ENCODE measurements around the gene RAB11FIP4. TPM values are rescaled to one million over a fixed set of nuclear protein-coding genes. Genes with fewer than 3 reads are reported as not detected.
A peak's percentile ranks its signal among the peaks of the same experiment; 100 is the strongest.

RAB11FIP4 gene
- total RNA-seq, 4 donors from 2014 or later: 0.47 to 14.1 (median 1.9) TPM

DNA sequence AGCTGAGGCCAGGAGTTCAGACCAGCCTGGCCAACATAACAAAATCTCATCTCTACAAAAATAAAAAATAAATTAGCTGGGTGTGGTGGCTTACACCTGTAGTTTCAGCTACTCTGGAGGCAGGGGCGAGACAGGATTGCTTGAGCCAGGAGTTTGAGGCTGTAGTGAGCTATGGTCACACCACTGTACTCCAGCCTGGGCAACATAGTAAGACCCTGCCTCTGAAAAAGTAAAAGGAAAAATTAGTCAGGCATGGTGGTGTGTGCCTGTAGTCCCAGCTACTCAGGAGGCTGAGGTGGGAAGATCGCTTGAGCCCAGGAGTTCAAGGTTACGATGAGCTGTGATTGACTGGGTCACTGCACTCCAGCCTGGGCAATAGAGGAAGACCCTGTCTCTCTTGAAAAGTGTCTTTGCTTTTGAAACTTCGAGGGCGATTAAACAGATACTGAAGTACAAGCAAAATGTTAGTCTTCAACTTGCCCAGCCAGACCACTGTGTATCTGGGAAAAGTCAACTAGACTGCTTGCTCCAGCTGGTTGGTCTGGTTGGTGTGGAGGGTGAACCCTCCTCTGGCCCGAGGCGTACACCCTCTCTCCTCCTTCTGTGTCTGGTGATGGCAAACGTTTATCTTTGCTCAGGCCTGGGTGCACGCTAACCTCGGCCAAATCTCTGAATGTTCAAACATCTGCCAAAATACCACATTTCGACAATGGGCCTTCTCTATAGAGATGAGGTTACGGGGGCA is 174.9 kb downstream of the RAB11FIP4 start:
- no peaks in the 10 kb centered on the region for H3K9me3 ChIP-seq
- peak overlapping the region in 3 of 4 donors; percentile 34 to 87 (median 49) for H3K27ac ChIP-seq
- H3K36me3 ChIP-seq: no peaks in the 10 kb centered on the region
- peaks cover 0 to 99% (median 55%) of the 10 kb centered on the region in 3 donors for H3K4me1 ChIP-seq
- no peak overlapping the region for H3K4me3 ChIP-seq
- ATAC-seq: no peak
- H3K27me3 ChIP-seq: no peaks in the 10 kb centered on the region
- 75 to 76% methylated on average over 7 to 12 of the region's 12 CpGs for WGBS, 2 donors (ENCODE audit: low coverage in 1 of 2)
- no peak for TF ChIP-seq POLR2A (IDR thresholded peaks at IDR 0.05)
- TF ChIP-seq EP300 (IDR thresholded peaks at IDR 0.05): no peak
- no peak for TF ChIP-seq POLR2AphosphoS5 (IDR thresholded peaks at IDR 0.05)
- TF ChIP-seq, protein P1, sequence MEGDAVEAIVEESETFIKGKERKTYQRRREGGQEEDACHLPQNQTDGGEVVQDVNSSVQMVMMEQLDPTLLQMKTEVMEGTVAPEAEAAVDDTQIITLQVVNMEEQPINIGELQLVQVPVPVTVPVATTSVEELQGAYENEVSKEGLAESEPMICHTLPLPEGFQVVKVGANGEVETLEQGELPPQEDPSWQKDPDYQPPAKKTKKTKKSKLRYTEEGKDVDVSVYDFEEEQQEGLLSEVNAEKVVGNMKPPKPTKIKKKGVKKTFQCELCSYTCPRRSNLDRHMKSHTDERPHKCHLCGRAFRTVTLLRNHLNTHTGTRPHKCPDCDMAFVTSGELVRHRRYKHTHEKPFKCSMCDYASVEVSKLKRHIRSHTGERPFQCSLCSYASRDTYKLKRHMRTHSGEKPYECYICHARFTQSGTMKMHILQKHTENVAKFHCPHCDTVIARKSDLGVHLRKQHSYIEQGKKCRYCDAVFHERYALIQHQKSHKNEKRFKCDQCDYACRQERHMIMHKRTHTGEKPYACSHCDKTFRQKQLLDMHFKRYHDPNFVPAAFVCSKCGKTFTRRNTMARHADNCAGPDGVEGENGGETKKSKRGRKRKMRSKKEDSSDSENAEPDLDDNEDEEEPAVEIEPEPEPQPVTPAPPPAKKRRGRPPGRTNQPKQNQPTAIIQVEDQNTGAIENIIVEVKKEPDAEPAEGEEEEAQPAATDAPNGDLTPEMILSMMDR (IDR thresholded peaks at IDR 0.05): no peak

DNA sequence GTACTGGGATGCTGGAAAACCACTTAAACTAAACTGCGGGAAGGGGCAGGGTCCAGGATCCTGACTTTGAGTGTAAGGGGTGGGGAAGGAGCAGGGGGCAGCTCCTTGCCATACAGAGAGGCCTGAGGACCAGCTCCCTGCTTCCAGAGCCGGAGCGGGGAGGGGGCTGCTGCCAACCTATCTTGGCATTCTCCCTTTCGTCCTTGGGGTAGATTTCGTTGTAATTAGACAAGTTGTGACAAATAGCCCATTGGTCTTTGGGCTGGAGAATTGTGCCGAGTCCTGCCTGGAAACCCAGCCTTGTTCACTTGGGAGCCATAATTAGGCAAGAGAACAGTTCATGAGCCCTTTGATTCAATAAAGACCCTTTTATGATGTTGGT is 175.5 kb downstream of the RAB11FIP4 start:
- Histone ChIP-seq H3K4me1 (peaks cover 0 to 99% (median 61%) of the 10 kb centered on the region in 3 donors), H3K27ac (peak overlapping the region in 3 of 4 donors; percentile 34 to 87 (median 49))
- TF ChIP-seq, protein P1 (IDR thresholded peaks at IDR 0.05): no peak
- TF ChIP-seq POLR2AphosphoS5 (IDR thresholded peaks at IDR 0.05) (no peak), EP300 (IDR thresholded peaks at IDR 0.05) (no peak), POLR2A (IDR thresholded peaks at IDR 0.05) (no peak)

DNA sequence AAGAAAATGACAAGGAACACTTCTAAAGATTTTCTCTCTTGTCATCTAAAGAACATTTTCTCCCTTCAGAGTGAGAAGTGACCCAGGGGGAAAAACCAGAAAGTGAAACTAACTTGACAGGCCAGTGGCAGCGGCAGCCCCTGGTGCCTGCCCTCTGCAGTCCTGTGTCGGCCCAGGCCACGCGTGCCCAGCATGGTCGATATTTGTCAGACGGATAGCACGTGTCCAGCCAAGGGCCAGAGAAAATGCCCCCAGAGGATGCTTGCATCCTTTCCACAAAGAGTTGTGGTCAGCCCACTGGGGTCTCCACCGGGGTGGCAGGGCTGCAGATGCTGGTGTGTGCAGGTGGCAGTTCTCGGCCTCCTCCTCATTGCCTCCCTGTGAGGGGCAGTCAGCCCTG is 176.6 kb downstream of the RAB11FIP4 start:
- H3K4me3 ChIP-seq: no peak overlapping the region

More for the DNA sequence above, 175.5 kb downstream of the RAB11FIP4 start:
- H3K4me3 ChIP-seq: no peak overlapping the region
- H3K27me3 ChIP-seq: no peaks in the 10 kb centered on the region
- no peak for ATAC-seq
- no peaks in the 10 kb centered on the region for H3K9me3 ChIP-seq
- H3K36me3 ChIP-seq: no peaks in the 10 kb centered on the region
- 79% methylated on average over 6 of the region's 6 CpGs; no CpG with 5 or more reads in 1 of the 2 donors for WGBS, 2 donors (ENCODE audit: low coverage in 1 of 2)

DNA sequence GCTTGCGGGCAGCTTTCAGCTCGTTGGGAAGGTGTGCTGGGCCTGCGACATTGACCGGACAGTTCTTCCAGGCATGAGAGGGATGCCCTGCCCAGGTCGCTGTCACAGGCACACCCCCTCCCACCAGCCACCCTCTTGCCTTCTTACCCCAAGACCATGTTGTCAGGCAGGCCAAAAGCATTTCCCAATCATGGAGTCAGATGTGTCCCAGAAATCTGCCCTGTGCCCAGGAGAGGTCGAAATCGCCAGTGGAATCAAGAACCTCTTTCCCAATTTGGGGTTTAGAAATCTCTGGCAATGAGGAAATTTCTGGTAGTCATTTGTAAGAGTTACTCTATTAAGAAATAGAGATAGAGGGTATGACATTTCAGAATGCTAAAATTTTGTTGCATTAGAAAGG is 177.1 kb downstream of the RAB11FIP4 start:
- Histone ChIP-seq H3K9me3 (no peaks in the 10 kb centered on the region), H3K27ac (peak overlapping the region in 3 of 4 donors; percentile 83 to 88 (median 87)), H3K27me3 (no peaks in the 10 kb centered on the region), H3K4me1 (peaks cover 0 to 100% (median 64%) of the 10 kb centered on the region in 3 donors), H3K4me3 (no peak overlapping the region), H3K36me3 (no peaks in the 10 kb centered on the region)
- ATAC-seq: peak; percentile 32
- 75 to 77% methylated on average over 2 of the region's 7 CpGs for WGBS, 2 donors (ENCODE audit: low coverage in 1 of 2)
- TF ChIP-seq POLR2A (IDR thresholded peaks at IDR 0.05): no peak
- peak; percentile 68 for TF ChIP-seq POLR2AphosphoS5 (IDR thresholded peaks at IDR 0.05)

More for the DNA sequence above, 176.6 kb downstream of the RAB11FIP4 start:
- no peak for ATAC-seq
- Histone ChIP-seq H3K9me3 (no peaks in the 10 kb centered on the region), H3K36me3 (no peaks in the 10 kb centered on the region), H3K4me1 (peaks cover 0 to 99% (median 64%) of the 10 kb centered on the region in 3 donors), H3K27me3 (no peaks in the 10 kb centered on the region), H3K27ac (peak overlapping the region in 3 of 4 donors; percentile 83 to 88 (median 87))
- TF ChIP-seq, protein P1 (IDR thresholded peaks at IDR 0.05): no peak
- TF ChIP-seq EP300 (IDR thresholded peaks at IDR 0.05) (no peak), POLR2A (IDR thresholded peaks at IDR 0.05) (no peak), POLR2AphosphoS5 (IDR thresholded peaks at IDR 0.05) (no peak)
- no CpG with 5 or more reads among the region's 9 CpGs for WGBS, 2 donors (ENCODE audit: low coverage in 1 of 2)

DNA sequence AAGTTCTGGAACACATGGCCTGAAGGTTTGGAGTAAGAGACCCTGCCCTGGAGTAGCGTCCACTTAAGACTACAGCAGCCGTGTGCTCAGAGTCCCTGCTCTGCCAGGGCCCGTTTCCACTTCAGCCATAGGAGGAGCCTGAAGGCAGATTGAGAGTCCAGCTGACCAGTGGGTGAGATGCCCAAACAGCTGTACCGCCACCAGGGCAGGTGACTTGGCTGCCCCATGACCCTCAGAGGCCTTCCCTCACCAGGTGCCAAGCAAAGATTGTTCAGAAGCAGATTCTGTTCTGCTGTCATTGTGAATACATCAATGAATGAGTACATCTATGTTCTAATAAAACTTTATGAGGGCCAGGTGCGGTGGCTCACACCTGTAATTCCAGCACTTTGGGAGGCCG is 178.8 kb downstream of the RAB11FIP4 start:
- WGBS, 2 donors (ENCODE audit: low coverage in 1 of 2): 100% methylated on average over 1 to 2 of the region's 6 CpGs
- no peak for TF ChIP-seq EP300 (IDR thresholded peaks at IDR 0.05)
- TF ChIP-seq, protein P1 (IDR thresholded peaks at IDR 0.05): no peak
- TF ChIP-seq POLR2AphosphoS5 (IDR thresholded peaks at IDR 0.05): no peak
- H3K4me1 ChIP-seq: peaks cover 0 to 100% (median 54%) of the 10 kb centered on the region in 3 donors
- no peaks in the 10 kb centered on the region for H3K36me3 ChIP-seq
- peak overlapping the region; percentile 75 to 88 (median 85) for H3K27ac ChIP-seq
- no peak overlapping the region for H3K4me3 ChIP-seq
- no peaks in the 10 kb centered on the region for H3K27me3 ChIP-seq
- no peak for ATAC-seq
- no peaks in the 10 kb centered on the region for H3K9me3 ChIP-seq

All from gastroesophageal sphincter (tissue), 4 donors.